NCI-H2107 (cell line): ENCODE results near the gene FAM200C.
A peak's percentile ranks its signal among the peaks of the same experiment; 100 is the strongest.
"Not testable (repeated sequence)": the region's sequence is repeated elsewhere in the genome, so short reads cannot be mapped to it uniquely, and the experiment has no call there.

ENCODE experiments used
- DNase-seq: peaks from one replicate; lab custom pipeline; 2025; lab: John Stamatoyannopoulos, UW

Gene FAM200C

GRCh38 chr5:160399402-160400353, at the start of gene FAM200C:
FAM200C (minus strand) TSS chr5:160400054; CDS start chr5:160395490, 4,564 bp downstream.
- peak; percentile 77 for DNase-seq

GRCh38 chr5:160449458-160449857, 49.6 kb upstream of the FAM200C start:
- DNase-seq, result no peak

- DNase-seq, result no peak
These were observed 49.0 kb upstream of the FAM200C start for GRCh38 chr5:160448886-160449285.

GRCh38 chr5:160445751-160446150, 45.9 kb upstream of the FAM200C start:
- no peak for DNase-seq

GRCh38 chr5:160445132-160445531, 45.3 kb upstream of the FAM200C start:
- no peak for DNase-seq

GRCh38 chr5:160444407-160444806, 44.6 kb upstream of the FAM200C start:
- no peak for DNase-seq

- DNase-seq, result no peak
These were observed 43.1 kb upstream of the FAM200C start for GRCh38 chr5:160442824-160443431.

GRCh38 chr5:160441311-160441781, 41.5 kb upstream of the FAM200C start:
- DNase-seq, result no peak

GRCh38 chr5:160439205-160439600, 39.3 kb upstream of the FAM200C start:
- peak; percentile 28 for DNase-seq

GRCh38 chr5:160438316-160439204, 38.7 kb upstream of the FAM200C start:
- no peak for DNase-seq

- no peak for DNase-seq
These were observed 37.4 kb upstream of the FAM200C start for GRCh38 chr5:160437271-160437670.

- not testable (repeated sequence) for DNase-seq
These were observed 36.8 kb upstream of the FAM200C start for GRCh38 chr5:160436661-160437060.

- DNase-seq, result no peak
These were observed 36.2 kb upstream of the FAM200C start for GRCh38 chr5:160436017-160436416.

- no peak for DNase-seq
These were observed 35.7 kb upstream of the FAM200C start for GRCh38 chr5:160435532-160435931.

- DNase-seq, result peak; percentile 15
These were observed 34.2 kb upstream of the FAM200C start for GRCh38 chr5:160434022-160434531.

GRCh38 chr5:160432787-160433186, 32.9 kb upstream of the FAM200C start:
- DNase-seq, result no peak

- DNase-seq, result peak; percentile 1
These were observed 32.3 kb upstream of the FAM200C start for GRCh38 chr5:160432196-160432595.

GRCh38 chr5:160427607-160428006, 27.8 kb upstream of the FAM200C start:
- DNase-seq, result no peak

- DNase-seq, result no peak
These were observed 23.2 kb upstream of the FAM200C start for GRCh38 chr5:160423099-160423498.

GRCh38 chr5:160421625-160422258, 21.9 kb upstream of the FAM200C start, which contains the start of gene PTTG1:
PTTG1 (plus strand) TSS chr5:160421855; CDS start chr5:160422313, 458 bp downstream.
- peak; percentile 69 for DNase-seq

GRCh38 chr5:160420331-160420610, 20.4 kb upstream of the FAM200C start:
- no peak for DNase-seq
